Prostate gland (tissue), 2 donors: Measurements from ENCODE around the gene UBXN7.
"Not testable (repeated sequence)": the region's sequence is repeated elsewhere in the genome, so short reads cannot be mapped to it uniquely, and the experiment has no call there.

Source experiments
- CTCF ChIP-seq, 4 experiments: fragments of 200-600 bp in 2 of 4; fragments of 450-650 bp in 2 of 4; sonication (generic) in 2 of 4; IDR thresholded peaks; 1 replicate in 3 of 4; 2 replicates in 1 of 4; pipeline ENCODE4 v1.5.1; 2016 to 2019; ENCODE audit warnings: antibody characterized with exemption in 4 of 4, mild to moderate bottlenecking in 2 of 4, moderate library complexity in 2 of 4
- POLR2AphosphoS5 ChIP-seq: sonication (generic); formaldehyde crosslinking; IDR thresholded peaks from one replicate; pipeline ENCODE4 v1.6.1; 2017; ENCODE audit warnings: antibody characterized with exemption

- TF ChIP-seq POLR2AphosphoS5; CTCF (IDR thresholded peaks at IDR 0.05): not testable (repeated sequence)
Observed at GRCh38 chr3:196386797-196387196, 45.4 kb downstream of the UBXN7 start.
